ENCODE measurements around the gene ASB3.
"Not testable (repeated sequence)": the region's sequence is repeated elsewhere in the genome, so short reads cannot be mapped to it uniquely, and the experiment has no call there.

The ASB3 gene

DNA sequence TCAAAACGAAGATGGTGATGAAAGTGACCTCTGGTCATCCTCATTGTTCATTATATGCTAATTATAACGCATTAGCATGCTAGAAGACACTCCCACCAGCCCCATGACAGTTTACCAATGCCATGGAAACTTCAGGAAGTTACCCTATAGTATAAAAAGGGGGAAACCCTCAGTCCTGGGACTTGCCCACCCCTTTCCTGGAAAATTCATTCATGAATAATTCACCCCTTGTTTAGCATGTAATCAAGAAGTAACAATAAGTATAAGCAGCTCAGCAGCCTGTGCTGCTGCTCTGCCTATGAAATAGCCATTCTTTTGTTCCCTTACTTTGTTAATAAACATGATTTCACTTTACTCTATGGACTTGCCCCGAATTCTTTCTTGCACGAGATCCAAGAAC is 89.7 kb downstream of the ASB3 start:
- Histone ChIP-seq H2AFZ (ENCODE audit: low read length, unreplicated experiment) (no peak overlapping the region), H3K27me3 (ENCODE audit: insufficient read depth, low read length) (no peaks in the 10 kb centered on the region), H3K4me3 (ENCODE audit: low read depth, low read length) (no peak overlapping the region), H3K4me1 (ENCODE audit: control insufficient read depth, insufficient read depth, low read length, unreplicated experiment) (no peaks in the 10 kb centered on the region), H3K36me3 (ENCODE audit: insufficient read depth, low read length) (peaks cover 17% of the 10 kb centered on the region), H3K79me2 (ENCODE audit: control insufficient read depth, insufficient read depth, low read length, unreplicated experiment) (no peaks in the 10 kb centered on the region), H3K27ac (ENCODE audit: low read depth, low read length) (no peak overlapping the region)

DNA sequence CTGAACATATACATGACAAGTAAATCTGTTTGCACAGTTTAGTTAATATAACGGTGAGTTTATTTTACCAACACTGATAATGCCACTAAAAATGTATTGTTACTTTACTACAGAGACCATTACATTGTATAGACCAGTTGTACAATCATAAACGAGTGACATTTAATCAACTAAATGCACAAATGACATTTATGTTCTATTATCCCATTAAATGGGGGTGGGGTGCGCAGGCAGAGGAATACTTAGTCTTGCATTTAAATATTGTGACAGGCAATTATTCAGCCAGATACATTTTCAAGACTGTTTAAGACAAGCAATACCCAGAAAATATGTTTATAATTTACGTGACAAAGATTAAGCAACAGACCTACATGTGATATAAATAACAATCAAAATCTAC is 91.2 kb downstream of the ASB3 start:
- Histone ChIP-seq H3K4me3 (ENCODE audit: low read depth, low read length) (no peak overlapping the region), H3K79me2 (ENCODE audit: control insufficient read depth, insufficient read depth, low read length, unreplicated experiment) (no peaks in the 10 kb centered on the region), H2AFZ (ENCODE audit: low read length, unreplicated experiment) (no peak overlapping the region), H3K4me1 (ENCODE audit: control insufficient read depth, insufficient read depth, low read length, unreplicated experiment) (no peaks in the 10 kb centered on the region), H3K36me3 (ENCODE audit: insufficient read depth, low read length) (peaks cover 17% of the 10 kb centered on the region), H3K27me3 (ENCODE audit: insufficient read depth, low read length) (no peaks in the 10 kb centered on the region), H3K27ac (ENCODE audit: low read depth, low read length) (no peak overlapping the region)

DNA sequence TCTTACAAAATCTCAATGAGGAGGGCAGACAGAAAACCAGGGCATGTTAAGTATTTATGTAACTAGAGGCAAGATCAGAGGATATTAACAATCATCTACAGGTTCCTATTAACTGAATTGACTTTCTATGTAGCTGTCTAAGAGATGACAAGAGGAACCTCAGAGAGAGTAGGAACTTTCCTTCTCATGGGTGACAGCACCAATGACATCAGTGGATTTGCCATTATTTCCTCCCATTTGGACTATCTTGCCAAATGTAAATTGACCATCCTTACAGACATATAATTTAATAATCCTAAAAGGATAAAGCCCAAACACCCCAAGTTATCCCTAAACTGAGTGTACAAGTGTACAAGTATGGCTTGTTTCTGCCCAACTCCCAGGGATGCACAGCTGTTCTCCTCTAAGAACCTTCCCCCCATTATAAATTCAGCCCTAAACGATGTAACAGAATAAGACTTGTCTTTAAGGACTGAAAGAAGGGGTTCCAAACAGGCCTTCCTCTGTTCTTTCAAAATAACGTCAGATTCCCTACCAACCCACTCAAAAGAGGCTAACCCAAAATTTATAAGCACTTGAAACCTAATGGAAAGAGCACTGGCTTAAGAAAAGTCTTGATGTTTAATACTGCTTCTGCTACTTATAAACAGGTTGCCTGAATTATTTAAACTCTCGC is 92.5 kb downstream of the ASB3 start:
- H3K27me3 ChIP-seq (ENCODE audit: insufficient read depth, low read length): no peaks in the 10 kb centered on the region
- H3K4me1 ChIP-seq (ENCODE audit: control insufficient read depth, insufficient read depth, low read length, unreplicated experiment): no peaks in the 10 kb centered on the region
- H3K4me3 ChIP-seq (ENCODE audit: low read depth, low read length): no peak overlapping the region
- H3K79me2 ChIP-seq (ENCODE audit: control insufficient read depth, insufficient read depth, low read length, unreplicated experiment): no peaks in the 10 kb centered on the region
- H3K36me3 ChIP-seq (ENCODE audit: insufficient read depth, low read length): 0 out of 2 replicates have a peak, but pooled peaks cover 6% of the 10 kb centered on the region
- H2AFZ ChIP-seq (ENCODE audit: low read length, unreplicated experiment): no peak overlapping the region
- no peak overlapping the region for H3K27ac ChIP-seq (ENCODE audit: low read depth, low read length)

DNA sequence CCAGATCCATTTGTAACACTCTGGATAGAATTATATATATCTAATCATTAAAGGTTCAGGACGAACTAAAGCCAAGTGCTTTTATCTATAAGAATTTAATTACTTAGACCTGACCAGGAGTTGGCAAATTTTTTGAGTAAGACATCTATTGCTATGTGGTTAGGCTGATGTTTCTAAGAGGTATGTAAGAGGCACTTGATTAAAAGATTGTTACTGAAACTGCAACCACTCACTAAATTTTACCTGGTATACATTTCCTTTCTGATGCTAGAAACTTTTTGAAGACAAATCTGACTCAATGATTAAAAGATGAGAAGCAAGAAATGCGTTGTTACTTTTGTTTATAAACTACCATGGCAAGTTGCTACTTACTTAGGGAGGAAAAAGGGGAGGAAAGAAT is 95.9 kb downstream of the ASB3 start:
- H3K27me3 ChIP-seq (ENCODE audit: insufficient read depth, low read length): no peaks in the 10 kb centered on the region
- H3K4me3 ChIP-seq (ENCODE audit: low read depth, low read length): no peak overlapping the region
- H2AFZ ChIP-seq (ENCODE audit: low read length, unreplicated experiment): no peak overlapping the region
- peaks cover 3% of the 10 kb centered on the region; the same call in 1 of the 2 replicates for H3K36me3 ChIP-seq (ENCODE audit: insufficient read depth, low read length)
- H3K4me1 ChIP-seq (ENCODE audit: control insufficient read depth, insufficient read depth, low read length, unreplicated experiment): no peaks in the 10 kb centered on the region
- H3K79me2 ChIP-seq (ENCODE audit: control insufficient read depth, insufficient read depth, low read length, unreplicated experiment): no peaks in the 10 kb centered on the region
- no peak overlapping the region for H3K27ac ChIP-seq (ENCODE audit: low read depth, low read length)

DNA sequence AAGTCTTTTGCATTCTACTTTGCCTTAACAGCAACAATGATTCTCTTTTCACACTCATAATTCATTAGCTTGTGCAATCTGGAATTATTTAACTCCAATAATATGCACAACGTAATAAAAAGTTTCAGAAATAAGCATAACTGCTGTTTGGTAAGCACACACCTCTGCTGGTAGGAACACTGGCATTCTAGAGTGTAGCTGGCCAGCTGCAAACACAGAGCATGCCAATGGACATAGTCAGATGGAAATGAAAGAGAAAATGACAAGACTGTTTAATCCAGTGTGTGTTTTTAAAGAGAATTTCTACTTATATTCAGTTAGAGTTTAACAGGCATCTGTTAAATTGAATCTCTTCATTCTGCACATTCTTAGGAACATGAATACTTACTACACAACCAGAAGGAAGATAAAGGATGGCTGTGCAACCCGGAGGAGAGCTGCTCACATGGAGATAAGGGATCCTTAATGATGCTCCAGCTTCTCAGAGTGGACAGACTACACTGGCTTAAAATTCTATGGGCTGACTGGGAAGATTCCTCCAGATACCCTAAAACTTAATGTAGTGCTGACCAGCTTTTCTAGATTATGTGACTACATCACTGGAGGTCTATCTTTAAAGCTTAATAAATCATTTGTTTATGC is 113.8 kb downstream of the ASB3 start:
- no peaks in the 10 kb centered on the region for H3K4me1 ChIP-seq (ENCODE audit: control insufficient read depth, insufficient read depth, low read length, unreplicated experiment)
- peaks cover 5% of the 10 kb centered on the region for H3K36me3 ChIP-seq (ENCODE audit: insufficient read depth, low read length)
- H3K4me3 ChIP-seq (ENCODE audit: low read depth, low read length): no peak overlapping the region
- H3K27ac ChIP-seq (ENCODE audit: low read depth, low read length): no peak overlapping the region
- no peaks in the 10 kb centered on the region for H3K79me2 ChIP-seq (ENCODE audit: control insufficient read depth, insufficient read depth, low read length, unreplicated experiment)
- H3K27me3 ChIP-seq (ENCODE audit: insufficient read depth, low read length): no peaks in the 10 kb centered on the region
- no peak overlapping the region for H2AFZ ChIP-seq (ENCODE audit: low read length, unreplicated experiment)

DNA sequence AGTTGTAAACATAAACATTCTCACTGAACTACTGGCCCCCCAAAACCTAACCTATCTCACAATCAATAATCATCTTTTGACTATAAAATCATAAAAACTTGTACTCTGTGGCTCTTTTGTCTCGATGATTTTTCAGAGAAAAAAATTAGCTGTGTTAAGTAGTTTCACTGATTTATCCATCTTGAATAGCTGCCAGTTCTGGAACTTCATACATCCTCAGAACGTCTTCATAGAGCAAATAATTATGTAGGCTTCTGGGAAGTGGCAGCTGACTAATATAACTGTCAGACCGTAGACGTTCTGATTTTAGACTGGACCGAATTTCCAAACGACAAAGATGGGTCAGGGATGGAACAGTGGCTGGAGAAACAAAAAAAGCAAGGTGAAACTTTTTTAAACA is 116.4 kb downstream of the ASB3 start:
- H3K79me2 ChIP-seq (ENCODE audit: control insufficient read depth, insufficient read depth, low read length, unreplicated experiment): no peaks in the 10 kb centered on the region
- no peak overlapping the region for H2AFZ ChIP-seq (ENCODE audit: low read length, unreplicated experiment)
- peaks cover 5% of the 10 kb centered on the region for H3K36me3 ChIP-seq (ENCODE audit: insufficient read depth, low read length)
- no peak overlapping the region for H3K27ac ChIP-seq (ENCODE audit: low read depth, low read length)
- no peaks in the 10 kb centered on the region for H3K27me3 ChIP-seq (ENCODE audit: insufficient read depth, low read length)
- no peaks in the 10 kb centered on the region for H3K4me1 ChIP-seq (ENCODE audit: control insufficient read depth, insufficient read depth, low read length, unreplicated experiment)
- H3K4me3 ChIP-seq (ENCODE audit: low read depth, low read length): no peak overlapping the region

DNA sequence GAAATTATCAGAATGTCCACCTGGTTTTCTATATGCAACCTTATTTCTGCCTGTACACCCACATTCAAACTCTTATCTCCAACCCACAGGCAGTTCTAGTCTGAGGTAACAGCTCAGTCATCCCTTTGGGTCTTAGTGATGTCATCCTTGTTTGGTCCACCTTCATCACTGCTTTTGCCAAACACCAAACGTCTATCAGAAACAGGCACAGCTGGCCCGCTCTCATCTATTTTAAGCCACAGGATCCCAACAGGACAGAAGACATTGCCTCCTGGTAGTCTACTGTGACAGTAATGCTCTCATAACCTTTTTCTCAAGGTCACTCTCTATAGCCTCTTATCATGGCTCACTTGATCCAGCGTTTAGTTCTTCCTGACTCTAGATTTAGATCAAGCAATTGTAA is 118.1 kb downstream of the ASB3 start:
- Histone ChIP-seq H3K4me1 (ENCODE audit: control insufficient read depth, insufficient read depth, low read length, unreplicated experiment) (no peaks in the 10 kb centered on the region), H3K27ac (ENCODE audit: low read depth, low read length) (no peak overlapping the region), H2AFZ (ENCODE audit: low read length, unreplicated experiment) (no peak overlapping the region), H3K79me2 (ENCODE audit: control insufficient read depth, insufficient read depth, low read length, unreplicated experiment) (no peaks in the 10 kb centered on the region), H3K36me3 (ENCODE audit: insufficient read depth, low read length) (peaks cover 5% of the 10 kb centered on the region), H3K4me3 (ENCODE audit: low read depth, low read length) (no peak overlapping the region), H3K27me3 (ENCODE audit: insufficient read depth, low read length) (no peaks in the 10 kb centered on the region)

DNA sequence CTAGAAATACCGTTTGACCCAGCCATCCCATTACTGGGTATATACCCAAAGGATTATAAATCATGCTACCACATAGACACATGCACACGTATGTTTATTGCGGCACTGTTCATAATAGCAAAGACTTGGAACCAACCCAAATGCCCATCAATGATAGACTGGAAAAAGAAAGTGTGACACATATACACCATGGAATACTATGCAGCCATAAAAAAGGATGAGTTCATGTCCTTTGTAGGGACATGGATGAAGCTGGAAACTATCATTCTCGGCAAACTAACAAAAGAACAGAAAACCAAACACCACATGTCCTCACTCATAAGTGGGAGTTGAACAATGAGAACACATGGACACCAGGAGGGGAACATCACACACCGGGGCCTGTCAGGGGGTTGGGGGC is 119.6 kb downstream of the ASB3 start:
- not testable (repeated sequence) for H3K27me3 ChIP-seq (ENCODE audit: insufficient read depth, low read length); H3K27ac ChIP-seq (ENCODE audit: low read depth, low read length); H3K79me2 ChIP-seq (ENCODE audit: control insufficient read depth, insufficient read depth, low read length, unreplicated experiment); H3K4me3 ChIP-seq (ENCODE audit: low read depth, low read length); H3K36me3 ChIP-seq (ENCODE audit: insufficient read depth, low read length); H2AFZ ChIP-seq (ENCODE audit: low read length, unreplicated experiment); H3K4me1 ChIP-seq (ENCODE audit: control insufficient read depth, insufficient read depth, low read length, unreplicated experiment)

DNA sequence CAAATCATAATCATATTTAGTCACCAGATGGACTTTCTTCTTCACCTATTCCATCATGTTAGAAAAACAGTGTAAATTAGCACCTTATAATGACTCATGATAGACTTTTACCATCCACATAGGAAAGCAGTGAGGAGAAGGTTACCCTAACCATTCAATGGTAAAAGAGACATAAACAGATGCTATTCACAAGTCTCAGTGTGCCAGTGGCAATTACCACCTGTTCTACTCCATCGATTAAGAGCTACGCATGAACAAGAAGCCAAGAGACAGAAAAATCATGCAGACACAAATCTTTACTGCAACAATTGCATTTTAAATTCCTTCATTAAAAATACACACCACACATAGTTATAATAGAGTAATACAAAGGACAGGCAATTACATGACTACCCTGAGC is 125.9 kb downstream of the ASB3 start:
- no peaks in the 10 kb centered on the region for H3K79me2 ChIP-seq (ENCODE audit: control insufficient read depth, insufficient read depth, low read length, unreplicated experiment)
- no peak overlapping the region for H2AFZ ChIP-seq (ENCODE audit: low read length, unreplicated experiment)
- no peaks in the 10 kb centered on the region for H3K36me3 ChIP-seq (ENCODE audit: insufficient read depth, low read length)
- H3K4me3 ChIP-seq (ENCODE audit: low read depth, low read length): no peak overlapping the region
- H3K4me1 ChIP-seq (ENCODE audit: control insufficient read depth, insufficient read depth, low read length, unreplicated experiment): no peaks in the 10 kb centered on the region
- no peak overlapping the region for H3K27ac ChIP-seq (ENCODE audit: low read depth, low read length)
- no peaks in the 10 kb centered on the region for H3K27me3 ChIP-seq (ENCODE audit: insufficient read depth, low read length)

DNA sequence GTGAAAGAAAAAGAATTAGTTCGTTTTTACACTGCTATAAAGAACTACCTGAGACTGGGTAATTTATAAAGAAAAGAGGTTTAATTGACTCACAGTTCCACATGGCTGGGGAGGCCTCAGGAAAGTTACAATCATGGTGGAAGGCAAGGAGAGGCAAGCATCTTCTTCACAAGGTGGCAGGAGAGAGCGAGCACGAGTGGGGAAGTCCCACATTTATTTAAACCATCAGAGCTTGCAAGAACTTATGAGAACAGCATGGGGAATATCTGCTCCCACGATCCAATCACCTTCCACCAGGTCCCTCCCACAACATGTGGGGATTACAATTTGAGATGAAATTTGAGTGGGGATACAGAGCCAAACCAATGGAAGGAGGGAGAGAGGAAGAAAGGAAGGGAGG is 128.3 kb downstream of the ASB3 start:
- H3K27me3 ChIP-seq (ENCODE audit: insufficient read depth, low read length); H3K4me1 ChIP-seq (ENCODE audit: control insufficient read depth, insufficient read depth, low read length, unreplicated experiment); H3K4me3 ChIP-seq (ENCODE audit: low read depth, low read length); H3K79me2 ChIP-seq (ENCODE audit: control insufficient read depth, insufficient read depth, low read length, unreplicated experiment); H3K27ac ChIP-seq (ENCODE audit: low read depth, low read length); H3K36me3 ChIP-seq (ENCODE audit: insufficient read depth, low read length); H2AFZ ChIP-seq (ENCODE audit: low read length, unreplicated experiment): not testable (repeated sequence)

DNA sequence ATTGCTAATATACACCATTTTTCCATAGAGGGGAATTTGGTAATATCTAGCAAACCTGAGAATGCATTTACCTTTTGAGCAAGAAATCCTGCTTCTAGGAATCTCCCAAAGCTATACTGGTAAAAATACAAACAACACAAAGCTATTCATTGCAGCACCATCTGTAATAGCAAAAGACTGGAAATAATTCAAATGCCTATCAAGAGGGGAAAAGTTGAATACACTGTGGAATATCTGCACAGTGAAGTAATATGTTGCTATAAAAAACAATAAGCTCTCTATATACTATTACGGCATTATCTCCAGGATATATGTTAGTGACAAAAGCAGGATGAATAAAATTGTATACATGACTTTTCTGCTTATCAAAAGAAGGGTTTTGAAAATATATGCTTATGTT is 131.5 kb downstream of the ASB3 start:
- H3K4me3 ChIP-seq (ENCODE audit: low read depth, low read length): no peak overlapping the region
- H3K79me2 ChIP-seq (ENCODE audit: control insufficient read depth, insufficient read depth, low read length, unreplicated experiment): no peaks in the 10 kb centered on the region
- no peaks in the 10 kb centered on the region for H3K27me3 ChIP-seq (ENCODE audit: insufficient read depth, low read length)
- H3K27ac ChIP-seq (ENCODE audit: low read depth, low read length): no peak overlapping the region
- H2AFZ ChIP-seq (ENCODE audit: low read length, unreplicated experiment): no peak overlapping the region
- H3K4me1 ChIP-seq (ENCODE audit: control insufficient read depth, insufficient read depth, low read length, unreplicated experiment): no peaks in the 10 kb centered on the region
- no peaks in the 10 kb centered on the region for H3K36me3 ChIP-seq (ENCODE audit: insufficient read depth, low read length)
